ENCODE data around the gene TMEM11.
A peak's percentile ranks its signal among the peaks of the same experiment; 100 is the strongest.

The TMEM11 gene

GRCh38 chr17:21248500-21248899 lies 34.5 kb upstream of the TMEM11 start:
- TF ChIP-seq POLR2A (IDR thresholded peaks at IDR 0.05; ENCODE audit: low read length) = no peak
- no peak for TF ChIP-seq GATA1 (IDR thresholded peaks at IDR 0.05; ENCODE audit: low read depth, low read length)
- no peak for DNase-seq

DNA sequence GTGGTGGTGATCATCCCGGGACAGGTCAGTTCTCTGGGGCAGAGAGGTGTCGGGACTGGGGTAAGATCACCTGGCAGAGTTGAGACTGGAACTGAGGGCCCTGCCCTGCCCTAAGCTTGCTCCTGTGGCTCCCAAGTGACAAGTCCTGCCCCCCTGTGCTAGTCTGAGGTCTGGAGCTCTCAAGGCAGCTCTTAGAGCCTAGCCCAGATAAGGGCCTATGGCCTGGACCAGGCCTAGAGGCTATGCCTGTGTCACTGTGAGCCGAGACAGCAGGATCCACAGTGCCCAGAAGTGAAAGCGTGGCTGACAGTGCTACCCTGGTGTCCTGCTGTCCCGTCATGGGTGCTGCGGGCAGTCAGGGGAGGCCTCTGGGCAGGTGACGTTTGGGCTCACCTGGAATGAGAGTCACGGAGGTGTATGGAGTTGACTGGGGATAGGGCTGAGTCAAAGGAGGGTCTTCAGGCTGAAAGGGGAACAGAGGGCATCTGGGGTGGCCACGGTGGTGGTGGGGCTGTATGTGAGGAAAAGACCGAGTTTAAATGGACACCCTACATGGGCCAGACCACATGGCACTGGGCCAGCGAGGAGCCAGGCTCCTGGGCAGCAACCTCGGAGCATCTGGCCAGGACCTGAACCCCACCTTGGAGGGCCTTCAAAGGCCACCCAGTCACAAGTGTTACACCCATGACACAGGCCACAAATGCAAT lies 33.7 kb upstream of the TMEM11 start:
- DNase-seq = peak in 1 of 2 experiments; percentile 32
- TF ChIP-seq POLR2A (IDR thresholded peaks at IDR 0.05; ENCODE audit: low read length) (no peak), GATA1 (IDR thresholded peaks at IDR 0.05; ENCODE audit: low read depth, low read length) (no peak)

DNA sequence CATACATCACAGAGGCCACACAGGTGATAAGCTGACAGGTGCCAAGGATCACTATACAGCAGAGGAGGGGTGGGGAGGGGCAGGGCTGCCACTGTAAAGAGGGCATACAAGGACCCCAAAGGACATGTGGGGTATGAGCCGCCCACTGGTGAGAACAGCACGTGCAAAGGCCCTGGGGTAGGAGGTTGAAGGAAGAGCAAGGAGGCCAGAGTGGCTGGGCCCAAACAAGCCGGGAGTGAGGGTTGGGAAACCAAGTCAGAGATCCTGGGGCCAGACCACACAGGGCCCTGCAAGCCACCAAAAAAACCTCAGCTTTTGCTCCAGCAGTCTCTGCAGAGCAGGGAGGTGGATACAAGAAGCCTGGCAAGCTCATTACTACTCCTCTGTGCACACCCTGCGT lies 32.7 kb upstream of the TMEM11 start:
- TF ChIP-seq GATA1 (IDR thresholded peaks at IDR 0.05; ENCODE audit: low read depth, low read length) (no peak), POLR2A (IDR thresholded peaks at IDR 0.05; ENCODE audit: low read length) (no peak)
- DNase-seq = no peak

GRCh38 chr17:21245639-21246084 lies 31.7 kb upstream of the TMEM11 start:
- TF ChIP-seq POLR2A (IDR thresholded peaks at IDR 0.05; ENCODE audit: low read length) (no peak), GATA1 (IDR thresholded peaks at IDR 0.05; ENCODE audit: low read depth, low read length) (no peak)
- DNase-seq = no peak

GRCh38 chr17:21243516-21244303 lies 29.7 kb upstream of the TMEM11 start:
- TF ChIP-seq POLR2A (IDR thresholded peaks at IDR 0.05; ENCODE audit: low read length) (no peak), GATA1 (IDR thresholded peaks at IDR 0.05; ENCODE audit: low read depth, low read length) (no peak)
- no peak for DNase-seq

- DNase-seq = no peak
- no peak for TF ChIP-seq POLR2A (IDR thresholded peaks at IDR 0.05; ENCODE audit: low read length)
- TF ChIP-seq GATA1 (IDR thresholded peaks at IDR 0.05; ENCODE audit: low read depth, low read length) = no peak
Measured at GRCh38 chr17:21242780-21243515, 29.0 kb upstream of the TMEM11 start.

GRCh38 chr17:21242026-21242697 lies 28.2 kb upstream of the TMEM11 start:
- DNase-seq = no peak
- TF ChIP-seq GATA1 (IDR thresholded peaks at IDR 0.05; ENCODE audit: low read depth, low read length) (no peak), POLR2A (IDR thresholded peaks at IDR 0.05; ENCODE audit: low read length) (no peak)

- no peak for DNase-seq
- TF ChIP-seq POLR2A (IDR thresholded peaks at IDR 0.05; ENCODE audit: low read length) = no peak
- TF ChIP-seq GATA1 (IDR thresholded peaks at IDR 0.05; ENCODE audit: low read depth, low read length) = no peak
Measured at GRCh38 chr17:21241564-21241963, 27.6 kb upstream of the TMEM11 start.

GRCh38 chr17:21240369-21241055 lies 26.6 kb upstream of the TMEM11 start:
- no peak for DNase-seq
- TF ChIP-seq GATA1 (IDR thresholded peaks at IDR 0.05; ENCODE audit: low read depth, low read length) = no peak
- no peak for TF ChIP-seq POLR2A (IDR thresholded peaks at IDR 0.05; ENCODE audit: low read length)

GRCh38 chr17:21239680-21240368 lies 25.9 kb upstream of the TMEM11 start:
- DNase-seq = peak; percentile 58 to 65
- TF ChIP-seq POLR2A (IDR thresholded peaks at IDR 0.05; ENCODE audit: low read length) (no peak), GATA1 (IDR thresholded peaks at IDR 0.05; ENCODE audit: low read depth, low read length) (no peak)

DNA sequence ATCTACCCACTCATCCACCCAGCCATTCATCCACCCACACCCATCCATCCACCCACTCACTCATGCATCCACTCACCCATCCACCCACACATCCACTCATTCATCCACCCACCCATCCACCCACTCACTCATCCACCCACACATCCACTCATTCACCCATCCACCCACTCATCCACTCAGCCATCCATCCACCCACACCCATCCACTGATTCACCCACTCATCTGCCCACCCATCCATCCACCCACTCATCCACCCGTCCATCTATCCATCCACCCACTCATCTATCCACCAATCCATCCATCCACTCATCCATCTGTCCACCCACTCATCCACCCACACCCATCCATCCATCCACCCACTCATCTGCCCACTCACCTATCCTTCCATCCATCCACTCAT lies 22.0 kb upstream of the TMEM11 start:
- TF ChIP-seq GATA1 (IDR thresholded peaks at IDR 0.05; ENCODE audit: low read depth, low read length) (no peak), POLR2A (IDR thresholded peaks at IDR 0.05; ENCODE audit: low read length) (no peak)

DNA sequence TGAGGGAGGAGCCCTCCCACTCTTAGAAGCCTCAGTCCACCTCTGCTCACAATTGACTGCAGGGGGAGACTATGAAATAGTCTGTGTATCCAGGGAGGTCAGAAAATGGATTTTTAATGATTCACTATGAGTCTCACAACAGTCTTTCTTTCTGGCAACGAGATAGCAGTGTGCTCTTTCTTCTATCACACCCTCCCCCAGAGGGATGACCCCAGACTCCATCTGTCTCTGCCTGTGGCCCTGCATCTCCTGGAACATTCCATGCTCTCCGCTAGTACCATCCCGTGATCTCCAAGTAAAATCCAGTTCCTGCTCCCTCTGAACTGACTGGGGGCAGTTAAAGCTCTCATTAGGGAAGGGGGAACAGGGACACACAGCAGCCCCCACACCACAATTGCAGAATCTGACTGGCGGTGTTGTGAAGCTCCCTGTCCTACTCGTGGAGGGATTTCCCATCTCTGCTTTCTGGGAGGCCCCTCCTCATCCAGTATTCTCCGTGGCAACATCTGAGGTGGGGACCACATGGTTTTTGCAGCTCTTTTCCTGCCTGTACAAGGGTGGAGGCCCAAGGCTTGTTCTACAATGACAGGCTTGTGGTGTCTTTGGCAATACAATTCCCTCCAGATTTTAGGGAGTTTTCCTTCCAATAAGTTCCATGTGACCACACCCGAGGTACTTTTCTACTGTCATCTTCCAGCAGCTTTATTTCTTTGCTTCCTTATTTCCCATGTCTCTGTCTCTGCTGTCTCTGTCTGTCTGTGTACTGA lies 19.8 kb upstream of the TMEM11 start:
- TF ChIP-seq GATA1 (IDR thresholded peaks at IDR 0.05; ENCODE audit: low read depth, low read length) = no peak
- TF ChIP-seq POLR2A (IDR thresholded peaks at IDR 0.05; ENCODE audit: low read length) = no peak
- DNase-seq = no peak

More for the DNA sequence above, 22.0 kb upstream of the TMEM11 start:
- DNase-seq = no peak

Data from erythroblast (primary cell).